Chondrocyte (in vitro differentiated cells): ENCODE measurements around the gene SERINC3. TPM values are rescaled to one million over a fixed set of nuclear protein-coding genes. Genes with fewer than 3 reads are reported as not detected.
"Not testable (repeated sequence)": the region's sequence is repeated elsewhere in the genome, so short reads cannot be mapped to it uniquely, and the experiment has no call there.

Experiments
- DNase-seq: peaks from one replicate; pipeline ENCODE4 v3.0.0; 2021; ENCODE audit warnings: mixed read lengths, low spot score
- H3K27ac Mint-ChIP-seq: one replicate; pipeline ENCODE4 v1.8.0; 2021; ENCODE audit warnings: mild to moderate bottlenecking, moderate library complexity, mixed read lengths; ENCODE audit not compliant: unreplicated experiment
- H3K27me3 Mint-ChIP-seq: 2 replicates; pipeline ENCODE4 v1.8.0; 2021; ENCODE audit warnings: low read depth, mixed read lengths
- H3K36me3 Mint-ChIP-seq: 2 replicates; pipeline ENCODE4 v1.8.0; 2021; ENCODE audit warnings: low read depth, mixed read lengths
- H3K4me1 Mint-ChIP-seq: 2 replicates; pipeline ENCODE4 v1.8.0; 2021; ENCODE audit warnings: low read depth, mild to moderate bottlenecking, mixed read lengths
- H3K4me3 Mint-ChIP-seq: one replicate; pipeline ENCODE4 v1.8.0; 2021; ENCODE audit warnings: mild to moderate bottlenecking, moderate library complexity, mixed read lengths; ENCODE audit not compliant: unreplicated experiment
- H3K9me3 Mint-ChIP-seq: 2 replicates; pipeline ENCODE4 v1.8.0; 2021; ENCODE audit warnings: low read depth, mixed read lengths
- total RNA-seq: library from RNA; stranded (reverse); gene quantifications from 3 replicates; pipeline ENCODE4 v1.2.1, GENCODE V29; 2021
- TF ChIP-seq, protein P1 (sequence below): fragments of 200-600 bp; sonication (generic); IDR thresholded peaks from 2 replicates; pipeline ENCODE4 v1.5.0; 2021; ENCODE audit warnings: antibody characterized with exemption, mild to moderate bottlenecking, moderate library complexity

SERINC3 gene
- total RNA-seq, 1 donor from 2014 or later = 121 TPM

GRCh38 chr20:44479643-44480042 is 42.2 kb downstream of the SERINC3 start:
- Mint-ChIP-seq H3K27me3 (no peaks in the 10 kb centered on the region), H3K36me3 (peaks cover 12% of the 10 kb centered on the region), H3K27ac (peak overlapping the region; percentile 36), H3K4me1 (peaks cover 23% of the 10 kb centered on the region), H3K4me3 (no peak overlapping the region), H3K9me3 (no peaks in the 10 kb centered on the region)
- TF ChIP-seq, protein P1, sequence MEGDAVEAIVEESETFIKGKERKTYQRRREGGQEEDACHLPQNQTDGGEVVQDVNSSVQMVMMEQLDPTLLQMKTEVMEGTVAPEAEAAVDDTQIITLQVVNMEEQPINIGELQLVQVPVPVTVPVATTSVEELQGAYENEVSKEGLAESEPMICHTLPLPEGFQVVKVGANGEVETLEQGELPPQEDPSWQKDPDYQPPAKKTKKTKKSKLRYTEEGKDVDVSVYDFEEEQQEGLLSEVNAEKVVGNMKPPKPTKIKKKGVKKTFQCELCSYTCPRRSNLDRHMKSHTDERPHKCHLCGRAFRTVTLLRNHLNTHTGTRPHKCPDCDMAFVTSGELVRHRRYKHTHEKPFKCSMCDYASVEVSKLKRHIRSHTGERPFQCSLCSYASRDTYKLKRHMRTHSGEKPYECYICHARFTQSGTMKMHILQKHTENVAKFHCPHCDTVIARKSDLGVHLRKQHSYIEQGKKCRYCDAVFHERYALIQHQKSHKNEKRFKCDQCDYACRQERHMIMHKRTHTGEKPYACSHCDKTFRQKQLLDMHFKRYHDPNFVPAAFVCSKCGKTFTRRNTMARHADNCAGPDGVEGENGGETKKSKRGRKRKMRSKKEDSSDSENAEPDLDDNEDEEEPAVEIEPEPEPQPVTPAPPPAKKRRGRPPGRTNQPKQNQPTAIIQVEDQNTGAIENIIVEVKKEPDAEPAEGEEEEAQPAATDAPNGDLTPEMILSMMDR = no peak
- no peak for DNase-seq

DNA sequence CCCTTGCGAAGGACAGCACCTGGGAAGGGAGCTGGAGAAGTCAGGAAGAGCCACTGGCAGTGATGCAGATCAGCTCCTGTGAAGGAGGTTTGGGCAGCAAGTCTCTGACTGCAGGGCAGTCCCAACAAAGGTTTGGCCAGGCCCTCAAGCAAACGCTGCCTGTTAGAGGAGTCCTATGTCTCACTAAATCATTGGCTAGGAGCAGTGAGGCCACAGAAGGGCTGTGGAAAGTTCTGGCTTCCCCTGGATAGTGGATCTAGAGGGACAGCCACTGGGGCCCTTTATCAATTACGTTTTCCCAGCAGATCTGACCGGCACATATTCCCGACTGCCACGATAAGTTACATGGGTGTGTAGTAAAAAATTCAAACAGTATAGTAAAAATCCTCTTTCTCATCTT is 43.7 kb downstream of the SERINC3 start:
- Mint-ChIP-seq H3K27me3 (no peaks in the 10 kb centered on the region), H3K36me3 (peaks cover 8% of the 10 kb centered on the region), H3K27ac (peak overlapping the region; percentile 61), H3K9me3 (no peaks in the 10 kb centered on the region), H3K4me1 (peaks cover 23% of the 10 kb centered on the region), H3K4me3 (no peak overlapping the region)
- TF ChIP-seq, protein P1 = no peak
- no peak for DNase-seq

DNA sequence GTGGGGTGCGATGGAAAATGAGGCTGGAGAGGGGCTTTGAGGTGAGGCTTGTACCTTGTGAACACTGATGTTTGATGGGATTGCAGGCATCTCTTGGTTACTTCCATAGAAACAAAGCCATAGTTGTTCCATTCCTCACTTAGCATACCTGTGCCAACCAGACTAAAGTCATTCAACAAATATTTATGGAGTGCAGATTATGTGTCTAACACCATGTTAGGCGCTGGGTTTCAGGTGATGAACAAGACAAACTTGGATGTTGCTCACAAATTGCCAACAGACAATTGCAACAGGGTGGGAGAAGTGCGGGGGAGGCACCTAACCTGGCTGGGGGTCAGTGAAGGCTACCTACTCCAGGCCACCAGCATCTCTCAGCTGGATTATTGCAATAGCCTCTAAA is 44.7 kb downstream of the SERINC3 start:
- Mint-ChIP-seq H3K27ac (peak overlapping the region; percentile 33), H3K9me3 (no peaks in the 10 kb centered on the region), H3K4me1 (peaks cover 23% of the 10 kb centered on the region), H3K27me3 (no peaks in the 10 kb centered on the region), H3K36me3 (peaks cover 7% of the 10 kb centered on the region), H3K4me3 (peak overlapping the region; percentile 96)
- TF ChIP-seq, protein P1 = no peak
- DNase-seq = no peak

DNA sequence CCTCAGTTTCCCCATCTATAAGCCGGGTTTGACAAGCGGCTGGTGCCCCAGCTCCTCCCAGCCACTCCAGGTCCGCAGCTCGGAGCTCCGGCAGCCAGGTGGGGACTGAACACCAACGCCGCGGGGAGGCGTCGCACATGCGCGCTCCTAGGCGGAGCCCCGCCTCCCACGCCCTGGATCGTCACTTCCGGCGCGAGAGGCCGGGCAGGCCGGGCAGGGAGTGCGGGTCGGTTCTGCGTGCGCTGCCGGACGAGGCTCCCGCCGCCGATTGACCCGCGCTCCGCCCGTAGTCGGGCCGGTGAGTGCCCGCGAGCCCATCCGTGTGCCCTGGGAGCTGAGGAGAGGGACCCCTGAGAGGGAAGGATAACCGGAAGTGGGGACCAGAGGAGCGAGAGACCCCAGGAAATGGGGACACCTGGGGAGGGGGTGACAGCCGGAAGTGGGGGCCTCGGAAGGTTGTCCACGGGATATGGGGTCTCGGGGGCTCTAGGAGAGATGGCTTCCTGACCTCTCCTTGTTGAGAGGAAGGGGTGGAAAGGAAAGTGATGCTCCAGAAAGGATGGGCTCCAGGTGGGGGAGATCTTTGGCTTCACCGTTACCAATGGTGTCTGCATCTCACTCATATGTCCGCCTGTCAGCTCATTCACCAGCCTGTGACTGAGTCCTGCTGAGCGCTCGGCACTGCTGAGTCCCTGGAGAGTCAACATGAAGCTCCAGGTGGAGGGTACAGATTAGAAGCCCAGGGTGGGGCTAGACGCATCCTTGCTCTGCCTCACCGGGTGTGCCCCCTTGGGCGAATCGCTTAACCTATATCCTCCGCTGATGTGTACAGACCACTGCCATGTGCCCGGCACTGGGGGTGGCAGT is 45.9 kb downstream of the SERINC3 start, which contains the start of gene TTPAL:
TTPAL (plus strand) TSS at position 181 of the 867 bp plus-strand sequence. CDS start 4,126 bp downstream, outside the sequence.
- Mint-ChIP-seq H3K27ac (peak within 1 kb of the TSS; percentile 92), H3K36me3 (peaks cover 2% of the 10 kb centered on the region), H3K4me1 (peaks cover 23% of the 10 kb centered on the region), H3K9me3 (no peaks in the 10 kb centered on the region), H3K27me3 (no peaks in the 10 kb centered on the region), H3K4me3 (peak within 1 kb of the TSS; percentile 96)
- peak; percentile 94 for DNase-seq
- TF ChIP-seq, protein P1 = peak; percentile 68

DNA sequence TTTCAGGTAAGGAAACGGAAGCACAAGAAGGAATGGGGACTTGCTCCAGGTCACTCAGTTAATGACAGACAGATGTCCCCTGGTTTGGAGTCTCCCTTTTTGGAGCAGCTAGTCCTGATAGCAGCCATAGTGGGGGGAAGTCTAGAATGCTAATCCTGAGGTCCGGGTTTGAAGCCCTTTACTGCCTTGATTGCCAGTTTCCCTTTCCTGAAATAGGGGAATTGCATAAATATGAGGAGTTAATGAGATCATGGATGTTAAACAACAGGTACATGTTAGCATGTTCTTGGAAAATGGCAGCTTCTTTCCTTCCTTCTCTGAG is 46.5 kb downstream of the SERINC3 start:
- H3K27ac Mint-ChIP-seq = peak overlapping the region; percentile 92
- no peaks in the 10 kb centered on the region for H3K9me3 Mint-ChIP-seq
- TF ChIP-seq, protein P1 = no peak
- H3K27me3 Mint-ChIP-seq = no peaks in the 10 kb centered on the region
- DNase-seq = no peak
- peak overlapping the region; percentile 96 for H3K4me3 Mint-ChIP-seq
- H3K4me1 Mint-ChIP-seq = peaks cover 23% of the 10 kb centered on the region
- no peaks in the 10 kb centered on the region for H3K36me3 Mint-ChIP-seq

DNA sequence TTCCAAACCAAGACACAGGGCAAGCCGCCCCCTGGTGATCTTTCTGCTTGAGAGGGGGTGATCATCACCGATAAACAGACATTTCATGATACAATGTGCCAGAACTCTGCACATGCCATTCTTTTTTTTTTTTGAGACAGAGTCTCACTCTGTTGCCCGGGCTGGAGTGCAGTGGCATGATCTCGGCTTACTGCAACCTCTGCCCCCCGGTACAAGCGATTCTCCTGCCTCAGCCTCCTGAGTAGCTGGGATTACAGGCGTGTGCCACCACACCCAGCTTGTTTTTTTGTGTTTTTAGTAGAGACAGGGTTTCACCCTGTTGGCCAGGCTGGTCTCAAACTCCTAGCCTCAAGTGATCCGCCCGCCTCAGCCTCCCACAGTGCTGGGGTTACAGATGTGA is 49.6 kb downstream of the SERINC3 start:
- DNase-seq, H3K27ac Mint-ChIP-seq, H3K36me3 Mint-ChIP-seq, H3K9me3 Mint-ChIP-seq, H3K4me3 Mint-ChIP-seq, H3K27me3 Mint-ChIP-seq: not testable (repeated sequence)
- peaks cover 30% of the 10 kb centered on the region for H3K4me1 Mint-ChIP-seq
